ENCODE data around the gene ATP1B1. TPM values are rescaled to one million over a fixed set of nuclear protein-coding genes. Genes with fewer than 3 reads are reported as not detected.

Gene ATP1B1
- total and polyA plus RNA-seq, 9 of the 15 experiments (the other 6 are each of a cell fraction or from before 2014, with no cell fraction given), result 0.76 to 3.0 (median 1.7) TPM

DNA sequence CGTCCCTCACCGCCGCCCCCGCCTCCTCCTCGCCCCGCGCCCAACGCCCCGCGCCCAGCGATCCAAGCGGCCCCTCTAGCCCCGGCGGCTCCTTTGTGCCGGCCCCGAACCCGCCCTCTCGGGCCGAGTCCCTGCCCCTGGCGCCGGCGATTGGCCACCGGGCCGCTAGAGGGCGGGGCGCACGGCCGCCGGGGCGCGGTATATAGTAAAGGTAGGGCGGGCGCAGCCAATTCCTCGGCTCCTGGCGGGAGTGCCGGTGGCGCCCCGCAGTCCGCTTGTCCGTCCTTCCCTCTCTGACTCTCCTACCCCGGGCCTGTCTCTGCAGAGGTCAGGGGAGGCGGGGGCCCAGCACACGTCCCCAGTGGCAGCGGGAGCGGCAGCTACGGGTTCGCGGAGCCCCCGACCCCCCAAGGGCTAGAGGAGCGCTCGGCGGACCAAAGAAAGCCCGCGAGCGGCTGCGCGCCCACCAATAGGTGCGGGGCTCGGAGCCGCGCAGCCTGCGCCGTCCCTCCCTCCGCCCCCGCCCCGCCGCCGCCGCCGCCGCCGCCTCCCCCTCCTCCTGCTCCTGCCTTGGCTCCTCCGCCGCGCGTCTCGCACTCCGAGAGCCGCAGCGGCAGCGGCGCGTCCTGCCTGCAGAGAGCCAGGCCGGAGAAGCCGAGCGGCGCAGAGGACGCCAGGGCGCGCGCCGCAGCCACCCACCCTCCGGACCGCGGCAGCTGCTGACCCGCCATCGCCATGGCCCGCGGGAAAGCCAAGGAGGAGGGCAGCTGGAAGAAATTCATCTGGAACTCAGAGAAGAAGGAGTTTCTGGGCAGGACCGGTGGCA, at the start of gene ATP1B1 (continued):
- TF ChIP-seq CC2D1A (IDR thresholded peaks at IDR 0.05) (0 out of 2 replicates have a peak, but pooled peaks have one; percentile 42), SP1 (CRISPR knock-in tag; IDR thresholded peaks at IDR 0.05) (no peak; the same call in none of the 2 replicates), CCNT2 (IDR thresholded peaks at IDR 0.05; ENCODE audit: borderline replicate concordance, extremely low read depth, insufficient read length, low read depth, low read length) (peak; percentile 37), TRIM24 (IDR thresholded peaks at IDR 0.05) (peak in 1 of 2 experiments; percentile 43; a peak in 1 of 4 replicates), ADNP (tag; IDR thresholded peaks at IDR 0.05) (no peak), TBL1XR1 (IDR thresholded peaks at IDR 0.05; ENCODE audit: low read length in 2 of 2) (0 out of 4 replicates have a peak, but pooled peaks of 1 of the 2 experiments have one; percentile 16), HMGN3 (IDR thresholded peaks at IDR 0.05; ENCODE audit: borderline replicate concordance, extremely low read depth, insufficient read length, low read depth, low read length) (peak; percentile 33), KAT8 (IDR thresholded peaks at IDR 0.05; ENCODE audit: low read depth) (no peak), NRF1 (conservative IDR thresholded peaks at IDR 0.05 in 1 of 2, IDR thresholded peaks at IDR 0.05 in 1 of 2) (peak; percentile 70 to 77), CTBP1 (IDR thresholded peaks at IDR 0.05; ENCODE audit: borderline replicate concordance) (peak; percentile 96)
- TF ChIP-seq, protein P1, sequence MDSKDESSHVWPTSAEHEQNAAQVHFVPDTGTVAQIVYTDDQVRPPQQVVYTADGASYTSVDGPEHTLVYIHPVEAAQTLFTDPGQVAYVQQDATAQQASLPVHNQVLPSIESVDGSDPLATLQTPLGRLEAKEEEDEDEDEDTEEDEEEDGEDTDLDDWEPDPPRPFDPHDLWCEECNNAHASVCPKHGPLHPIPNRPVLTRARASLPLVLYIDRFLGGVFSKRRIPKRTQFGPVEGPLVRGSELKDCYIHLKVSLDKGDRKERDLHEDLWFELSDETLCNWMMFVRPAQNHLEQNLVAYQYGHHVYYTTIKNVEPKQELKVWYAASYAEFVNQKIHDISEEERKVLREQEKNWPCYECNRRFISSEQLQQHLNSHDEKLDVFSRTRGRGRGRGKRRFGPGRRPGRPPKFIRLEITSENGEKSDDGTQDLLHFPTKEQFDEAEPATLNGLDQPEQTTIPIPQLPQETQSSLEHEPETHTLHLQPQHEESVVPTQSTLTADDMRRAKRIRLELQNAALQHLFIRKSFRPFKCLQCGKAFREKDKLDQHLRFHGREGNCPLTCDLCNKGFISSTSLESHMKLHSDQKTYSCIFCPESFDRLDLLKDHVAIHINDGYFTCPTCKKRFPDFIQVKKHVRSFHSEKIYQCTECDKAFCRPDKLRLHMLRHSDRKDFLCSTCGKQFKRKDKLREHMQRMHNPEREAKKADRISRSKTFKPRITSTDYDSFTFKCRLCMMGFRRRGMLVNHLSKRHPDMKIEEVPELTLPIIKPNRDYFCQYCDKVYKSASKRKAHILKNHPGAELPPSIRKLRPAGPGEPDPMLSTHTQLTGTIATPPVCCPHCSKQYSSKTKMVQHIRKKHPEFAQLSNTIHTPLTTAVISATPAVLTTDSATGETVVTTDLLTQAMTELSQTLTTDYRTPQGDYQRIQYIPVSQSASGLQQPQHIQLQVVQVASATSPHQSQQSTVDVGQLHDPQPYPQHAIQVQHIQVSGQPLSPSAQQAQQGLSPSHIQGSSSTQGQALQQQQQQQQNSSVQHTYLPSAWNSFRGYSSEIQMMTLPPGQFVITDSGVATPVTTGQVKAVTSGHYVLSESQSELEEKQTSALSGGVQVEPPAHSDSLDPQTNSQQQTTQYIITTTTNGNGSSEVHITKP (IDR thresholded peaks at IDR 0.05; ENCODE audit: partially characterized antibody), result peak; percentile 78
- TF ChIP-seq, protein P2, sequence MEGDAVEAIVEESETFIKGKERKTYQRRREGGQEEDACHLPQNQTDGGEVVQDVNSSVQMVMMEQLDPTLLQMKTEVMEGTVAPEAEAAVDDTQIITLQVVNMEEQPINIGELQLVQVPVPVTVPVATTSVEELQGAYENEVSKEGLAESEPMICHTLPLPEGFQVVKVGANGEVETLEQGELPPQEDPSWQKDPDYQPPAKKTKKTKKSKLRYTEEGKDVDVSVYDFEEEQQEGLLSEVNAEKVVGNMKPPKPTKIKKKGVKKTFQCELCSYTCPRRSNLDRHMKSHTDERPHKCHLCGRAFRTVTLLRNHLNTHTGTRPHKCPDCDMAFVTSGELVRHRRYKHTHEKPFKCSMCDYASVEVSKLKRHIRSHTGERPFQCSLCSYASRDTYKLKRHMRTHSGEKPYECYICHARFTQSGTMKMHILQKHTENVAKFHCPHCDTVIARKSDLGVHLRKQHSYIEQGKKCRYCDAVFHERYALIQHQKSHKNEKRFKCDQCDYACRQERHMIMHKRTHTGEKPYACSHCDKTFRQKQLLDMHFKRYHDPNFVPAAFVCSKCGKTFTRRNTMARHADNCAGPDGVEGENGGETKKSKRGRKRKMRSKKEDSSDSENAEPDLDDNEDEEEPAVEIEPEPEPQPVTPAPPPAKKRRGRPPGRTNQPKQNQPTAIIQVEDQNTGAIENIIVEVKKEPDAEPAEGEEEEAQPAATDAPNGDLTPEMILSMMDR (IDR thresholded peaks at IDR 0.05 in 2 of 3, conservative IDR thresholded peaks at IDR 0.05 in 1 of 3; ENCODE audit: insufficient read depth in 2 of 3, low read depth in 1 of 3, low read length in 3 of 3), result peak; percentile 26 to 55 (median 46); a peak in 3 of 6 replicates
